HEK293 (cell line): ENCODE data around the gene MALSU1.

Source experiments
- CTCF ChIP-seq: fragments of 450-650 bp; formaldehyde crosslinking; IDR thresholded peaks from 2 replicates; pipeline ENCODE4 v1.5.1; 2016; ENCODE audit warnings: missing biosample characterization, missing genetic modification characterization
- YY1 ChIP-seq: fragments of 450-650 bp; formaldehyde crosslinking; IDR thresholded peaks from 2 replicates; pipeline ENCODE4 v1.5.1; 2018; ENCODE audit warnings: missing biosample characterization, missing genetic modification characterization
- TF ChIP-seq, protein P1 (sequence below): fragments of 450-650 bp; formaldehyde crosslinking; IDR thresholded peaks from 2 replicates; pipeline ENCODE4 v1.5.1; 2016; ENCODE audit warnings: missing biosample characterization, missing genetic modification characterization

DNA sequence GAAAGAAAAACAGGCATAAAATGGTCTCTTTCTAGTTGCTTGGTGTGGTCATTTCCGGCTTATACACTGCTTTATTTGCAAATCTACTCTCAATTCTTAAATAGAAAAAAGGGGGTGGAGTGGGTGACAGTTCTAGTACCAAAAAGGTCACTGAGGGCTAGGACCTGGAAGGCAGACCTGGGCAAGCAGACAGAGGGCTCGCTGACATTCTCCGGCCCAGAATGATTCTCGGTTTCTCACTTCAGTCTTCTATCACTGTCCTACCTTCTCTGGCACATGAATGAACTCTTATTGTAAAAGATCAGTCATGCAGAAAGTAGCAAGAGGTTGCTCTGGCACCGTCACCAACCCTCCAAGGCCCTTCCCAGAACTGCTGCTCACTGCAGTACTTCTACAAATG is 54.0 kb downstream of the MALSU1 start:
- TF ChIP-seq, protein P1, sequence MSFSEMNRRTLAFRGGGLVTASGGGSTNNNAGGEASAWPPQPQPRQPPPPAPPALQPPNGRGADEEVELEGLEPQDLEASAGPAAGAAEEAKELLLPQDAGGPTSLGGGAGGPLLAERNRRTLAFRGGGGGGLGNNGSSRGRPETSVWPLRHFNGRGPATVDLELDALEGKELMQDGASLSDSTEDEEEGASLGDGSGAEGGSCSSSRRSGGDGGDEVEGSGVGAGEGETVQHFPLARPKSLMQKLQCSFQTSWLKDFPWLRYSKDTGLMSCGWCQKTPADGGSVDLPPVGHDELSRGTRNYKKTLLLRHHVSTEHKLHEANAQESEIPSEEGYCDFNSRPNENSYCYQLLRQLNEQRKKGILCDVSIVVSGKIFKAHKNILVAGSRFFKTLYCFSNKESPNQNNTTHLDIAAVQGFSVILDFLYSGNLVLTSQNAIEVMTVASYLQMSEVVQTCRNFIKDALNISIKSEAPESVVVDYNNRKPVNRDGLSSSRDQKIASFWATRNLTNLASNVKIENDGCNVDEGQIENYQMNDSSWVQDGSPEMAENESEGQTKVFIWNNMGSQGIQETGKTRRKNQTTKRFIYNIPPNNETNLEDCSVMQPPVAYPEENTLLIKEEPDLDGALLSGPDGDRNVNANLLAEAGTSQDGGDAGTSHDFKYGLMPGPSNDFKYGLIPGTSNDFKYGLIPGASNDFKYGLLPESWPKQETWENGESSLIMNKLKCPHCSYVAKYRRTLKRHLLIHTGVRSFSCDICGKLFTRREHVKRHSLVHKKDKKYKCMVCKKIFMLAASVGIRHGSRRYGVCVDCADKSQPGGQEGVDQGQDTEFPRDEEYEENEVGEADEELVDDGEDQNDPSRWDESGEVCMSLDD (tag by site-specific recombination) = no peak
- TF ChIP-seq YY1 = no peak
- no peak for TF ChIP-seq CTCF (tag by site-specific recombination)
